GF-D8 (cell line): Measurements from ENCODE around the gene GAMT.

Experiments
- DNase-seq: peaks from one replicate; lab custom pipeline; 2025; lab: John Stamatoyannopoulos, UW

The GAMT gene

DNA sequence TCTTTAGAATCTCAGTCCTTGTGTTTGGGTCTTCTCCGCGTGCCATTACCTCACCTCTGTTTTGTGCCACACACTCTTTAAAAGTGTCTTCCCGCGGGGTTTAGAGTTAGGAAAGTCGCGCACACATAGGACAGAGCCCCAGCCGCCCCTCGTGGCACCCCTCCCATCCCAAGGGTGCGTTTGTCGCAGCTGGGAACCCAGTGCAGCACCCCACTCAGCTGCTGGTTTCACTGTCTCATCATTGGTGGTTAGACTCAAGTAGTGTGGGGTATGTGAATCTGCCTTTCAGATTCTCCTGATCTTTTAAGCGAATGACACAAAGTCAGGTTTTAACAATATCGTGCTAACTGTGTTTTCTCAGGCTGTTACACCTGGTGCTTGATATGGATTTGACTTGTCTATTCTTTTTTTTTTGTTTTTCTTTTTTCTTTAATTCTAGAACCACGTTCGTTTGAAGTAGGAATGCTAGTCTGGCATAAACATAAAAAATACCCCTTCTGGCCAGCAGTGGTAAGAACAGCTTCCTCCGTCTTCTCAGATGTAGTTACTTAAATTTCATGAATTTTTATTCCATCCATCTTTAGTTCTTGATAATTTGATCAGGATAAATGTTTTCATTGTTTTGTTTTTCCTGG is 37.2 kb downstream of the GAMT start:
- DNase-seq: peak; percentile 63

DNA sequence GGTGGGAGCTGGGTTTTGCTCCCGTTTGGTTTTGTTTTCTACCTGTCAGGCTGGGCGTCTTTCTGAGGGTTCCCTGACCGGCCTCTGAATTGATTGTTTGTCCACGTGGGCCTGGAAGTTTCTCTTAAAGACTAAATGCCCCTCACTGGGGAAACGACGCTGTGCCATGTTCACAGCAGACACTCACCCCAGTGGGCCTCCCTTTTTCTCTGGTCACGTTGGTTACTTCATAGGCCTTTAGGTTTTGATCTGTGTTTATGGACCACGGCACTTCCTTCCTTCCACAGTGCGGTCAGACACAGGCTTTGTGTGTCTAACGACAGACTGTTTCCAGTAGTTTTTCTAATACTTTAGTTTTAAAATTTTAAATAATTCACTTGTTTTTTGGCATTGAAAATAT is 37.7 kb downstream of the GAMT start:
- peak; percentile 78 for DNase-seq

- DNase-seq: no peak
Observed at GRCh38 chr19:1362387-1363257, 38.7 kb downstream of the GAMT start.

GRCh38 chr19:1361601-1362386 is 39.5 kb downstream of the GAMT start:
- no peak for DNase-seq

GRCh38 chr19:1360818-1361461 is 40.4 kb downstream of the GAMT start:
- peak; percentile 26 for DNase-seq

GRCh38 chr19:1360126-1360817 is 41.1 kb downstream of the GAMT start:
- no peak for DNase-seq

DNA sequence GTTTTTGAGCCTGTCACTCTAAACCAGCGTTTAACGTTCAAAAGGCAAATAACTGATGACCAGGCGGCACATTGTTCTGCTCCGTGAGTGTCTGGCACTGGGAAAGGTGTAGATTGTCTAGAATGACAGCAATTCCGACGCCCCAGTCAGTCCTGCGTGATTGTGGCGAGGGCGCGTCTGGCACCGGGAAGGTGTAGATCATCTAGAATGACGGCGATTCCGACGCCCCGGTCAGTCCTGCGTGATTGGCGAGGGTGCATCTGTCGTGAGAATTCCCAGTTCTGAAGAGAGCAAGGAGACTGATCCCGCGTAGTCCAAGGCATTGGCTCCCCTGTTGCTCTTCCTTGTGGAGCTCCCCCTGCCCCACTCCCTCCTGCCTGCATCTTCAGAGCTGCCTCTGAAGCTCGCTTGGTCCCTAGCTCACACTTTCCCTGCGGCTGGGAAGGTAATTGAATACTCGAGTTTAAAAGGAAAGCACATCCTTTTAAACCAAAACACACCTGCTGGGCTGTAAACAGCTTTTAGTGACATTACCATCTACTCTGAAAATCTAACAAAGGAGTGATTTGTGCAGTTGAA is 43.7 kb downstream of the GAMT start:
- DNase-seq: no peak

DNA sequence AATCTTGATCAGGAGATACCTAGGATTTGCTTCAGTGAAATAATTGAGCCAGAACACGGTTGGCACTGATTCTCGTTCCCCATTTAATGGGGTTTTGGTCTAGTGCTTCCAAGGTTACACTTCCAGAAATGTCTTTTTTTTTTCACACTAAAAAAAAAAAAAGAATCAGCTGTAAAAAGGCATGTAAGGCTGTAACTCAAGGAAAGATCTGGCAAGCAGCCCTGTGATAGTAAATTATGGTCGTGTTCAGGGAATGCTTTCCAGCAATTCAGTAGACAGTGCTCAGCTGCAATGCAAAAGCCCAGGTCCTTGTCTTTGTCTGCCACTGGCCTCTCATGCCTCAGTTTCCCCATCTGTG is 44.9 kb downstream of the GAMT start:
- no peak for DNase-seq

DNA sequence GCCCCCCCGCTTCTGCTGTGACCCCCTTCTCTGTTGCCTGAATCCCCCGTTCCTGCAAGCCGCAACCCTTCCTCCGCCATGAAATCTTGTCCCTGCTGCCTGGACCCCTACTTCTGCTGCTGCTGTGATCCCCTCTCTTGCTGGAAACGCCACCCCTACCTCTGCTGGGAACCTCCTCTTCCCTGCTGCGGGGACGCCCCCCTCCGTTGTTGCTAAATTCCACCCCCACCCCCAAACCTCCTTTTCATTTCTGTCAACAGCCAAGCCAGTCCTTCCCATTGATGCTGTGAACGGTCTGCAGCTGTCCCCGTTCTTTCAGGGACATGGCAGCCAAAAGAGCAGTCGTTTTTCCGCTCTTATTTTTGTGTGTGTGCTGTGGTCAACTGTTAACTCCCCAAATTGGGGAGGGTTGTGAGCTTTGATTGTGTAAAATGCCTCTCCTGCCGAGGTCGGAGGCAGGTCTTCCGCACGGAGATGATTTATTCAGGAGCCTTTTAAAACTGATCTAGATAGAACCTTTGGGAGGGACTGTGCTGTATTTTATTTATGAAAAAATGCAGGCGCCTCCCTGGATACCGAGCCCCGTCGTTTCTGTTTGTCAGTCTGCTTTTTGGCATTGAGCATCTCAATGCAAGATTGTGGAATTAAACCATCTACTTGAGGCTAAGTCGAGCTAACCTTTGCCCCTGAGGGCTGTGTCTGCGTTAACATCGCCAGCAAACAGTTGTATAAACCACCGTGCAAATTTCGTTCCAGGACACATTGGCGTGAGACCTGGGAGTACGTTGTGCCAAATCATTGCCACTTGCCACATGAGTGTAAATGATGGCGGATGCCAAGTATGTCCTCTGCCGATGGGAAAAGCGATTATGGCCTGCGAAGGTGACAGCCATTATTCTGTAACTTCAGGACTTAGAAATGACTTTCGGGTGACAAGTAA is 45.5 kb downstream of the GAMT start:
- no peak for DNase-seq

- DNase-seq: no peak
Observed at GRCh38 chr19:1354970-1355567, 46.3 kb downstream of the GAMT start.

- no peak for DNase-seq
Observed at GRCh38 chr19:1353144-1353543, 48.2 kb downstream of the GAMT start.

GRCh38 chr19:1351381-1351851 is 49.9 kb downstream of the GAMT start:
- no peak for DNase-seq

DNA sequence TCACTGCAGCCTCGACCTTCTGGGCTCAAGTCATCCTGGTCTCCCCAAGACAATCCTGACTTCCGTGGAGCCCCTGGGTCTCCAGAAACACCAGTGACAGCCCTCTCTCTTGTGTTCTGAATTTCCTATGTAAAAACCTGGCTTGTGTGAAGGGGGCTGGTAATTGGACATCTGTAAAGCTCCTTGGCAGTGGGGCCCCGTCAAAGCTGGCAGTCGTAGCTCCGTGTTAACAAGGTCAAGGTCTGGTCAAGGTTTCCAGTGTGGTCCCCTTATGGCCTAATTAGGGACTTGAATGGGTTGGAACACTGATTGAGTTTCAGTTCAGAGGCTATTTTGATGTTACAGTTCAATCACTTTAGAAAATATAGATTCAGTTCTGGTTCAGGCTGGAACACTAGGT is 50.5 kb downstream of the GAMT start:
- no peak for DNase-seq

- no peak for DNase-seq
Observed at GRCh38 chr19:1349211-1349610, 52.1 kb downstream of the GAMT start.
